HEK293 (cell line): ENCODE measurements around the gene CDH12.

Source experiments
- CTCF ChIA-PET: fragments of 350-600 bp; formaldehyde crosslinking; extraction: SDS; loops from one replicate; lab custom pipeline; 2021; ENCODE audit warnings: antibody characterized with exemption; lab: Yijun Ruan, JAX
- POLR2A ChIA-PET: fragments of 300-600 bp; formaldehyde crosslinking; extraction: SDS; loops from one replicate; lab custom pipeline; 2020; ENCODE audit warnings: antibody characterized with exemption, inconsistent platforms; lab: Yijun Ruan, JAX
- H3K27ac ChIP-seq: fragments of 200-500 bp; sonication (Bioruptor generic); 2 replicates; pipeline ENCODE4 v1.5.1; 2014; ENCODE audit warnings: low read depth, low read length, control low read depth, inconsistent platforms; ENCODE audit errors: extremely low read depth
- H3K36me3 ChIP-seq, 2 experiments: fragments of 200-500 bp in 1 of 2; sonication (Bioruptor generic) in 1 of 2; 1 replicate in 1 of 2; 2 replicates in 1 of 2; pipeline ENCODE4 v1.5.1; 2014 to 2017; ENCODE audit warnings: inconsistent platforms in 2 of 2, low read length in 2 of 2; ENCODE audit not compliant: control insufficient read depth in 2 of 2, insufficient read depth in 1 of 2
- H3K4me1 ChIP-seq: fragments of 200-500 bp; sonication (Bioruptor generic); 2 replicates; pipeline ENCODE4 v1.5.1; 2014; ENCODE audit warnings: mild to moderate bottlenecking, low read length, inconsistent platforms; ENCODE audit not compliant: control insufficient read depth, insufficient read depth
- H3K4me3 ChIP-seq: 2 replicates; pipeline ENCODE4 v1.5.1; 2011; ENCODE audit warnings: low read depth, mild to moderate bottlenecking, control low read depth, low read length, moderate library complexity
- H3K9me3 ChIP-seq: fragments of 200-500 bp; sonication (Bioruptor generic); 2 replicates; pipeline ENCODE4 v1.5.1; 2014; ENCODE audit warnings: low read depth, low read length, inconsistent platforms; ENCODE audit not compliant: control insufficient read depth, insufficient read depth
- ATF2 ChIP-seq: fragments of 450-650 bp; formaldehyde crosslinking; IDR thresholded peaks from 2 replicates; pipeline ENCODE4 v1.5.1; 2016; ENCODE audit warnings: missing biosample characterization, missing genetic modification characterization, low read depth
- EGR2 ChIP-seq: fragments of 450-650 bp; formaldehyde crosslinking; IDR thresholded peaks from 2 replicates; pipeline ENCODE4 v1.5.1; 2016; ENCODE audit warnings: low read depth, missing biosample characterization, missing genetic modification characterization
- GLIS2 ChIP-seq: fragments of 450-650 bp; formaldehyde crosslinking; IDR thresholded peaks from 2 replicates; pipeline ENCODE4 v1.5.1; 2016; ENCODE audit warnings: missing biosample characterization, missing genetic modification characterization
- REPIN1 ChIP-seq: fragments of 450-650 bp; formaldehyde crosslinking; IDR thresholded peaks from 2 replicates; pipeline ENCODE4 v1.5.1; 2017; ENCODE audit warnings: missing biosample characterization, missing genetic modification characterization, low read depth
- REST ChIP-seq: fragments of 450-650 bp; formaldehyde crosslinking; IDR thresholded peaks from 2 replicates; pipeline ENCODE4 v1.5.1; 2016; ENCODE audit warnings: missing biosample characterization, missing genetic modification characterization
- ZBTB8A ChIP-seq: fragments of 450-650 bp; formaldehyde crosslinking; IDR thresholded peaks from 2 replicates; pipeline ENCODE4 v1.5.1; 2016; ENCODE audit warnings: missing biosample characterization, missing genetic modification characterization
- ZFP3 ChIP-seq: fragments of 450-650 bp; formaldehyde crosslinking; IDR thresholded peaks from 2 replicates; pipeline ENCODE4 v1.5.1; 2016; ENCODE audit warnings: low read depth, missing biosample characterization, missing genetic modification characterization
- ZFP41 ChIP-seq: fragments of 450-650 bp; formaldehyde crosslinking; IDR thresholded peaks from 2 replicates; pipeline ENCODE4 v1.5.1; 2016; ENCODE audit warnings: missing biosample characterization, missing genetic modification characterization, borderline replicate concordance
- ZNF132 ChIP-seq: fragments of 450-650 bp; formaldehyde crosslinking; IDR thresholded peaks from 2 replicates; pipeline ENCODE4 v1.5.1; 2017; ENCODE audit warnings: missing biosample characterization, missing genetic modification characterization, borderline replicate concordance
- ZNF169 ChIP-seq: fragments of 450-650 bp; formaldehyde crosslinking; IDR thresholded peaks from 2 replicates; pipeline ENCODE4 v1.5.1; 2016; ENCODE audit warnings: missing biosample characterization, missing genetic modification characterization
- ZNF174 ChIP-seq: fragments of 450-650 bp; formaldehyde crosslinking; IDR thresholded peaks from 2 replicates; pipeline ENCODE4 v1.5.0; 2017; ENCODE audit warnings: missing biosample characterization, mild to moderate bottlenecking, missing genetic modification characterization
- ZNF266 ChIP-seq: fragments of 450-650 bp; formaldehyde crosslinking; IDR thresholded peaks from 2 replicates; pipeline ENCODE4 v1.5.1; 2016; ENCODE audit warnings: missing biosample characterization, missing genetic modification characterization, low read depth
- ZNF366 ChIP-seq: fragments of 450-650 bp; formaldehyde crosslinking; conservative IDR thresholded peaks from 2 replicates; pipeline ENCODE4 v1.5.1; 2016; ENCODE audit warnings: missing biosample characterization, missing genetic modification characterization
- ZNF37A ChIP-seq: fragments of 450-650 bp; IDR thresholded peaks from 2 replicates; pipeline ENCODE4 v1.5.1; 2018; ENCODE audit warnings: missing biosample characterization, missing genetic modification characterization
- ZNF488 ChIP-seq: fragments of 450-650 bp; formaldehyde crosslinking; IDR thresholded peaks from 2 replicates; pipeline ENCODE4 v1.5.1; 2016; ENCODE audit warnings: missing biosample characterization, missing genetic modification characterization
- ZNF544 ChIP-seq: fragments of 450-650 bp; formaldehyde crosslinking; IDR thresholded peaks from 2 replicates; pipeline ENCODE4 v1.5.0; 2017; ENCODE audit warnings: missing biosample characterization, missing genetic modification characterization
- ZNF701 ChIP-seq: fragments of 450-650 bp; formaldehyde crosslinking; IDR thresholded peaks from 2 replicates; pipeline ENCODE4 v1.5.1; 2016; ENCODE audit warnings: missing biosample characterization, missing genetic modification characterization
- ZNF792 ChIP-seq: fragments of 450-650 bp; formaldehyde crosslinking; IDR thresholded peaks from 2 replicates; pipeline ENCODE4 v1.5.1; 2016; ENCODE audit warnings: missing biosample characterization, missing genetic modification characterization
- ZNF830 ChIP-seq: fragments of 450-650 bp; IDR thresholded peaks from 2 replicates; pipeline ENCODE4 v1.5.0; 2018; ENCODE audit warnings: missing biosample characterization, missing genetic modification characterization, low read depth, mild to moderate bottlenecking, moderate library complexity
- ZSCAN16 ChIP-seq: fragments of 450-650 bp; formaldehyde crosslinking; IDR thresholded peaks from 2 replicates; pipeline ENCODE4 v1.5.1; 2016; ENCODE audit warnings: missing biosample characterization, missing genetic modification characterization
- TF ChIP-seq, protein P1 (sequence below): fragments of 450-650 bp; formaldehyde crosslinking; IDR thresholded peaks from 2 replicates; pipeline ENCODE4 v1.5.1; 2016; ENCODE audit warnings: missing biosample characterization, missing genetic modification characterization, borderline replicate concordance
- TF ChIP-seq, protein P2 (sequence below): fragments of 450-650 bp; formaldehyde crosslinking; IDR thresholded peaks from 2 replicates; pipeline ENCODE4 v1.5.1; 2016; ENCODE audit warnings: missing biosample characterization, missing genetic modification characterization, low read depth

The CDH12 gene

GRCh38 chr5:22473886-22474285 is 379.3 kb downstream of the CDH12 start:
- no peak overlapping the region for H3K27ac ChIP-seq
- CTCF ChIA-PET, result no interaction called here
- TF ChIP-seq ZNF174 (tag by site-specific recombination) (no peak), ZNF830 (tag by site-specific recombination) (no peak), ZNF701 (tag by site-specific recombination) (no peak), ZSCAN16 (no peak), ZNF792 (no peak), ZNF169 (no peak), ZNF366 (tag by site-specific recombination) (no peak)
- no peaks in the 10 kb centered on the region for H3K36me3 ChIP-seq
- H3K4me3 ChIP-seq, result no peak overlapping the region
- H3K9me3 ChIP-seq, result no peaks in the 10 kb centered on the region
- POLR2A ChIA-PET, result no interaction called here
- no peaks in the 10 kb centered on the region for H3K4me1 ChIP-seq

GRCh38 chr5:22471154-22471553 is 382.0 kb downstream of the CDH12 start:
- H3K9me3 ChIP-seq, result no peaks in the 10 kb centered on the region
- H3K4me3 ChIP-seq, result no peak overlapping the region
- H3K27ac ChIP-seq, result no peak overlapping the region
- POLR2A ChIA-PET, result no interaction called here
- no peaks in the 10 kb centered on the region for H3K4me1 ChIP-seq
- CTCF ChIA-PET, result interaction anchor here (0.7 kb wide), 1 partner anchor 233 kb away, joined by 3 read pairs; no protein-coding TSS in a partner anchor
- H3K36me3 ChIP-seq, result no peaks in the 10 kb centered on the region
- TF ChIP-seq ZFP41, result no peak
- no peak for TF ChIP-seq EGR2 (tag by site-specific recombination)
- TF ChIP-seq REST, result no peak
- TF ChIP-seq REPIN1 (tag by site-specific recombination), result no peak
- no peak for TF ChIP-seq ZNF266 (tag by site-specific recombination)
- no peak for TF ChIP-seq GLIS2 (tag by site-specific recombination)
- no peak for TF ChIP-seq ZNF132 (tag by site-specific recombination)
- TF ChIP-seq ZNF169, result no peak
- TF ChIP-seq, protein P1, sequence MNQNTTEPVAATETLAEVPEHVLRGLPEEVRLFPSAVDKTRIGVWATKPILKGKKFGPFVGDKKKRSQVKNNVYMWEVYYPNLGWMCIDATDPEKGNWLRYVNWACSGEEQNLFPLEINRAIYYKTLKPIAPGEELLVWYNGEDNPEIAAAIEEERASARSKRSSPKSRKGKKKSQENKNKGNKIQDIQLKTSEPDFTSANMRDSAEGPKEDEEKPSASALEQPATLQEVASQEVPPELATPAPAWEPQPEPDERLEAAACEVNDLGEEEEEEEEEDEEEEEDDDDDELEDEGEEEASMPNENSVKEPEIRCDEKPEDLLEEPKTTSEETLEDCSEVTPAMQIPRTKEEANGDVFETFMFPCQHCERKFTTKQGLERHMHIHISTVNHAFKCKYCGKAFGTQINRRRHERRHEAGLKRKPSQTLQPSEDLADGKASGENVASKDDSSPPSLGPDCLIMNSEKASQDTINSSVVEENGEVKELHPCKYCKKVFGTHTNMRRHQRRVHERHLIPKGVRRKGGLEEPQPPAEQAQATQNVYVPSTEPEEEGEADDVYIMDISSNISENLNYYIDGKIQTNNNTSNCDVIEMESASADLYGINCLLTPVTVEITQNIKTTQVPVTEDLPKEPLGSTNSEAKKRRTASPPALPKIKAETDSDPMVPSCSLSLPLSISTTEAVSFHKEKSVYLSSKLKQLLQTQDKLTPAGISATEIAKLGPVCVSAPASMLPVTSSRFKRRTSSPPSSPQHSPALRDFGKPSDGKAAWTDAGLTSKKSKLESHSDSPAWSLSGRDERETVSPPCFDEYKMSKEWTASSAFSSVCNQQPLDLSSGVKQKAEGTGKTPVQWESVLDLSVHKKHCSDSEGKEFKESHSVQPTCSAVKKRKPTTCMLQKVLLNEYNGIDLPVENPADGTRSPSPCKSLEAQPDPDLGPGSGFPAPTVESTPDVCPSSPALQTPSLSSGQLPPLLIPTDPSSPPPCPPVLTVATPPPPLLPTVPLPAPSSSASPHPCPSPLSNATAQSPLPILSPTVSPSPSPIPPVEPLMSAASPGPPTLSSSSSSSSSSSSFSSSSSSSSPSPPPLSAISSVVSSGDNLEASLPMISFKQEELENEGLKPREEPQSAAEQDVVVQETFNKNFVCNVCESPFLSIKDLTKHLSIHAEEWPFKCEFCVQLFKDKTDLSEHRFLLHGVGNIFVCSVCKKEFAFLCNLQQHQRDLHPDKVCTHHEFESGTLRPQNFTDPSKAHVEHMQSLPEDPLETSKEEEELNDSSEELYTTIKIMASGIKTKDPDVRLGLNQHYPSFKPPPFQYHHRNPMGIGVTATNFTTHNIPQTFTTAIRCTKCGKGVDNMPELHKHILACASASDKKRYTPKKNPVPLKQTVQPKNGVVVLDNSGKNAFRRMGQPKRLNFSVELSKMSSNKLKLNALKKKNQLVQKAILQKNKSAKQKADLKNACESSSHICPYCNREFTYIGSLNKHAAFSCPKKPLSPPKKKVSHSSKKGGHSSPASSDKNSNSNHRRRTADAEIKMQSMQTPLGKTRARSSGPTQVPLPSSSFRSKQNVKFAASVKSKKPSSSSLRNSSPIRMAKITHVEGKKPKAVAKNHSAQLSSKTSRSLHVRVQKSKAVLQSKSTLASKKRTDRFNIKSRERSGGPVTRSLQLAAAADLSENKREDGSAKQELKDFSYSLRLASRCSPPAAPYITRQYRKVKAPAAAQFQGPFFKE, result no peak
- TF ChIP-seq ZFP3 (tag by site-specific recombination), result no peak
- TF ChIP-seq ATF2 (tag by site-specific recombination), result no peak
- TF ChIP-seq ZNF488 (tag by site-specific recombination), result no peak
- no peak for TF ChIP-seq ZBTB8A
- TF ChIP-seq, protein P2, sequence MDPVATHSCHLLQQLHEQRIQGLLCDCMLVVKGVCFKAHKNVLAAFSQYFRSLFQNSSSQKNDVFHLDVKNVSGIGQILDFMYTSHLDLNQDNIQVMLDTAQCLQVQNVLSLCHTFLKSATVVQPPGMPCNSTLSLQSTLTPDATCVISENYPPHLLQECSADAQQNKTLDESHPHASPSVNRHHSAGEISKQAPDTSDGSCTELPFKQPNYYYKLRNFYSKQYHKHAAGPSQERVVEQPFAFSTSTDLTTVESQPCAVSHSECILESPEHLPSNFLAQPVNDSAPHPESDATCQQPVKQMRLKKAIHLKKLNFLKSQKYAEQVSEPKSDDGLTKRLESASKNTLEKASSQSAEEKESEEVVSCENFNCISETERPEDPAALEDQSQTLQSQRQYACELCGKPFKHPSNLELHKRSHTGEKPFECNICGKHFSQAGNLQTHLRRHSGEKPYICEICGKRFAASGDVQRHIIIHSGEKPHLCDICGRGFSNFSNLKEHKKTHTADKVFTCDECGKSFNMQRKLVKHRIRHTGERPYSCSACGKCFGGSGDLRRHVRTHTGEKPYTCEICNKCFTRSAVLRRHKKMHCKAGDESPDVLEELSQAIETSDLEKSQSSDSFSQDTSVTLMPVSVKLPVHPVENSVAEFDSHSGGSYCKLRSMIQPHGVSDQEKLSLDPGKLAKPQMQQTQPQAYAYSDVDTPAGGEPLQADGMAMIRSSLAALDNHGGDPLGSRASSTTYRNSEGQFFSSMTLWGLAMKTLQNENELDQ (tag by site-specific recombination), result no peak
- no peak for TF ChIP-seq ZNF37A (tag by site-specific recombination)
- TF ChIP-seq ZNF544 (tag by site-specific recombination), result no peak
